MM.1S (cell line): ENCODE data around the gene KCNK16.

Experiments used
- DNase-seq: peaks from one replicate; pipeline ENCODE4 v3.0.0-alpha.2; 2015
- H2AFZ ChIP-seq: fragments of 300-600 bp; sonication (generic); 2 replicates; pipeline ENCODE4 v1.6.0; 2016; ENCODE audit warnings: antibody characterized with exemption, low read length
- H3F3A ChIP-seq: fragments of 300-600 bp; sonication (generic); 2 replicates; pipeline ENCODE4 v1.6.1; 2016; ENCODE audit warnings: mild to moderate bottlenecking, antibody characterized with exemption, low read length, moderate library complexity, mixed read lengths; ENCODE audit not compliant: insufficient read depth
- H3K27ac ChIP-seq: fragments of 300-600 bp; sonication (generic); 2 replicates; pipeline ENCODE4 v1.5.1; 2016; ENCODE audit warnings: mild to moderate bottlenecking, low read length
- H3K27me3 ChIP-seq: fragments of 300-600 bp; sonication (generic); replicated peaks from 2 replicates; pipeline ENCODE4 v1.6.0; 2016; ENCODE audit warnings: low read length; ENCODE audit not compliant: insufficient read depth
- H3K36me3 ChIP-seq: fragments of 300-600 bp; sonication (generic); replicated peaks from 2 replicates; pipeline ENCODE4 v1.6.1; 2016; ENCODE audit warnings: mild to moderate bottlenecking, low read length, mixed read lengths; ENCODE audit not compliant: insufficient read depth
- H3K4me1 ChIP-seq: fragments of 300-600 bp; sonication (generic); 2 replicates; pipeline ENCODE4 v1.6.1; 2016; ENCODE audit warnings: low read length, mixed read lengths
- H3K4me2 ChIP-seq: fragments of 300-600 bp; sonication (generic); 2 replicates; pipeline ENCODE4 v1.6.0; 2016; ENCODE audit warnings: low read depth, low read length
- H3K4me3 ChIP-seq: fragments of 300-600 bp; sonication (generic); 2 replicates; pipeline ENCODE4 v1.5.1; 2016; ENCODE audit warnings: low read length, mixed read lengths
- H3K79me2 ChIP-seq: fragments of 300-600 bp; sonication (generic); 2 replicates; pipeline ENCODE4 v1.6.1; 2016; ENCODE audit warnings: mixed run types, low read length, mixed read lengths
- H3K9ac ChIP-seq: fragments of 300-600 bp; sonication (generic); 2 replicates; pipeline ENCODE4 v1.6.1; 2016; ENCODE audit warnings: low read length, mixed read lengths
- H3K9me2 ChIP-seq: fragments of 300-600 bp; sonication (generic); replicated peaks from 2 replicates; pipeline ENCODE4 v1.6.1; 2016; ENCODE audit warnings: mild to moderate bottlenecking, low read length, mixed read lengths; ENCODE audit not compliant: insufficient read depth
- H3K9me3 ChIP-seq: fragments of 300-600 bp; sonication (generic); replicated peaks from 2 replicates; pipeline ENCODE4 v1.6.1; 2016; ENCODE audit warnings: mild to moderate bottlenecking, low read length, mixed read lengths; ENCODE audit not compliant: insufficient read depth
- H4K20me1 ChIP-seq: fragments of 300-600 bp; sonication (generic); 2 replicates; pipeline ENCODE4 v1.6.1; 2016; ENCODE audit warnings: mild to moderate bottlenecking, low read length, moderate library complexity, mixed read lengths; ENCODE audit not compliant: insufficient read depth
- CTCF ChIP-seq: fragments of 300-600 bp; sonication (generic); IDR thresholded peaks from 2 replicates; pipeline ENCODE4 v1.5.1; 2016; ENCODE audit warnings: antibody characterized with exemption, low read length, mixed read lengths
- EZH2 ChIP-seq: fragments of 300-600 bp; sonication (generic); optimal IDR thresholded peaks from 2 replicates; pipeline ENCODE3; 2017; ENCODE audit warnings: low read depth, mild to moderate bottlenecking, antibody characterized with exemption, low read length, mixed read lengths
- EZH2phosphoT487 ChIP-seq: fragments of 300-600 bp; sonication (generic); IDR thresholded peaks from 2 replicates; pipeline ENCODE4 v1.6.1; 2018; ENCODE audit warnings: antibody characterized with exemption, low read length

The KCNK16 gene

GRCh38 chr6:39312912-39313525 is 9.5 kb downstream of the KCNK16 start:
- Histone ChIP-seq H3K9me2 (no peaks in the 10 kb centered on the region), H4K20me1 (no peaks in the 10 kb centered on the region), H3F3A (no peaks in the 10 kb centered on the region), H3K9ac (no peak overlapping the region), H3K4me2 (no peak overlapping the region), H3K79me2 (no peaks in the 10 kb centered on the region), H3K4me3 (no peak overlapping the region), H3K36me3 (no peaks in the 10 kb centered on the region), H3K4me1 (no peaks in the 10 kb centered on the region), H3K27me3 (peaks cover 40% of the 10 kb centered on the region), H2AFZ (no peak overlapping the region), H3K9me3 (no peaks in the 10 kb centered on the region), H3K27ac (no peak overlapping the region)
- TF ChIP-seq CTCF: no peak
- no peak for TF ChIP-seq EZH2
- no peak for TF ChIP-seq EZH2phosphoT487
- no peak for DNase-seq

DNA sequence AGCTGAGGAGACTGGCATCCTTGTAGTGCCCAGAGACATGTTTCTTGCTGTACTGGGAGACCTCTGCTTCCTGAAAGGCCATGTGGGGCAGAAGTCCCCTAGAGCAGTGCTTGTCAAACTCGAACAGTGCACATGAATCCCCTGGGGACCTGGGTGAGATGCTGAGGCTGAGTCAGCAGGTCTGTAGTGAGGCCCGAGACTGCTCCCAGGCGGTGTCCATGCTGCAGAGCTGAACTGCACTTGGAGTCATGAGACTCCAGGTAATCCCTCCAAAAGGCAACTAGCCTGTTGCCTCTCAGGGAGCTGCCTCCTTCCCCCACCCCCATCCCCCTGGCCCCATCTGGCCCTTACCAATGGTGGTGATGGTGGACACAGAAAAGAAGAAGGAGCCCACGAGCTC is 12.0 kb downstream of the KCNK16 start:
- no peaks in the 10 kb centered on the region for H4K20me1 ChIP-seq
- no peak for DNase-seq
- TF ChIP-seq CTCF (no peak), EZH2phosphoT487 (no peak), EZH2 (no peak)
- no peak overlapping the region for H2AFZ ChIP-seq
- H3K4me2 ChIP-seq: no peak overlapping the region
- H3K9ac ChIP-seq: no peak overlapping the region
- no peak overlapping the region for H3K27ac ChIP-seq
- H3K4me3 ChIP-seq: no peak overlapping the region
- H3K9me3 ChIP-seq: no peaks in the 10 kb centered on the region
- H3F3A ChIP-seq: no peaks in the 10 kb centered on the region
- H3K4me1 ChIP-seq: no peaks in the 10 kb centered on the region
- no peaks in the 10 kb centered on the region for H3K79me2 ChIP-seq
- H3K9me2 ChIP-seq: no peaks in the 10 kb centered on the region
- H3K36me3 ChIP-seq: no peaks in the 10 kb centered on the region
- H3K27me3 ChIP-seq: peaks cover 40% of the 10 kb centered on the region

- DNase-seq: peak; percentile 50
- TF ChIP-seq CTCF (peak; percentile 87), EZH2 (no peak)
Observed at GRCh38 chr6:39309942-39310531, 12.5 kb downstream of the KCNK16 start.

More at GRCh38 chr6:39309942-39310531, 12.5 kb downstream of the KCNK16 start:
- H3F3A ChIP-seq: no peaks in the 10 kb centered on the region
- no peaks in the 10 kb centered on the region for H3K9me2 ChIP-seq
- no peaks in the 10 kb centered on the region for H4K20me1 ChIP-seq
- peaks cover 39% of the 10 kb centered on the region for H3K27me3 ChIP-seq
- no peak overlapping the region for H3K4me2 ChIP-seq
- no peaks in the 10 kb centered on the region for H3K79me2 ChIP-seq
- no peak overlapping the region for H3K9ac ChIP-seq
- no peak overlapping the region for H3K27ac ChIP-seq
- H3K4me1 ChIP-seq: no peaks in the 10 kb centered on the region
- H3K4me3 ChIP-seq: no peak overlapping the region
- H2AFZ ChIP-seq: no peak overlapping the region
- no peaks in the 10 kb centered on the region for H3K36me3 ChIP-seq
- H3K9me3 ChIP-seq: no peaks in the 10 kb centered on the region
